ENCODE results near the gene STRIP1. TPM values are rescaled to one million over a fixed set of nuclear protein-coding genes. Genes with fewer than 3 reads are reported as not detected.

Gene STRIP1
- total RNA-seq, 1 donor from 2014 or later, result 18.1 TPM

DNA sequence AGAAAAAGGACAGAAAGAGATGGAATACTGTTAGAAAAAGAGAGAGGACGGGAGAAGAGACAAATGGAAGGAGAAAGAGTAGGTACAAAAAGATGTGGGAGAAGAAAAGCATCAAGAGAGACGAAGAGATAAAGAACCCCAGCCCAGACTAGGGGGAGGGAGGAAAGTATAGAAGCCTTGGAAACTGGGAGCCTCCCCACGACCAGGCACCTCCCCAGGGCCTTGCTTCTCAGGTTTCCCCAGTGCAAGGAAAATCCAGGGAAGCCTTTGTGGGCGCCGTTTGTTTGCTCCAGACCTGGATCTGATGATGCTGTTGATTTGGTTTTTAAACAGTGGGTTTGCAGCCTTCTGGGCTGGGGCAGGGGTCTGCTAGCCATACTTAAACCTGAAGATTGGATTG is 51.2 kb downstream of the STRIP1 start:
- Histone ChIP-seq H3K4me1 (peaks cover 30% of the 10 kb centered on the region), H3K27me3 (ENCODE audit: low read depth) (peaks cover 90% of the 10 kb centered on the region), H3K4me3 (no peak overlapping the region), H3K9me3 (replicated peaks) (no peaks in the 10 kb centered on the region), H3K27ac (replicated peaks) (no peak overlapping the region), H3K36me3 (no peaks in the 10 kb centered on the region)
- intact Hi-C loops (cut with micrococcal nuclease), result no loop called here
- TF ChIP-seq CTCF (IDR thresholded peaks at IDR 0.05; ENCODE audit: borderline replicate concordance), result no peak
- no peak for DNase-seq

- Histone ChIP-seq H3K27ac (replicated peaks) (no peak overlapping the region), H3K9me3 (replicated peaks) (no peaks in the 10 kb centered on the region), H3K4me3 (no peak overlapping the region), H3K36me3 (no peaks in the 10 kb centered on the region), H3K27me3 (ENCODE audit: low read depth) (peaks cover 83% of the 10 kb centered on the region), H3K4me1 (peaks cover 30% of the 10 kb centered on the region)
- intact Hi-C loops (cut with micrococcal nuclease), result no loop called here
- DNase-seq, result no peak
- no peak for TF ChIP-seq CTCF (IDR thresholded peaks at IDR 0.05; ENCODE audit: borderline replicate concordance)
These were observed 52.5 kb downstream of the STRIP1 start for GRCh38 chr1:110086961-110087360.

GRCh38 chr1:110087812-110088738 is 53.7 kb downstream of the STRIP1 start:
- DNase-seq, result no peak
- intact Hi-C loops (cut with micrococcal nuclease), result no loop called here

DNA sequence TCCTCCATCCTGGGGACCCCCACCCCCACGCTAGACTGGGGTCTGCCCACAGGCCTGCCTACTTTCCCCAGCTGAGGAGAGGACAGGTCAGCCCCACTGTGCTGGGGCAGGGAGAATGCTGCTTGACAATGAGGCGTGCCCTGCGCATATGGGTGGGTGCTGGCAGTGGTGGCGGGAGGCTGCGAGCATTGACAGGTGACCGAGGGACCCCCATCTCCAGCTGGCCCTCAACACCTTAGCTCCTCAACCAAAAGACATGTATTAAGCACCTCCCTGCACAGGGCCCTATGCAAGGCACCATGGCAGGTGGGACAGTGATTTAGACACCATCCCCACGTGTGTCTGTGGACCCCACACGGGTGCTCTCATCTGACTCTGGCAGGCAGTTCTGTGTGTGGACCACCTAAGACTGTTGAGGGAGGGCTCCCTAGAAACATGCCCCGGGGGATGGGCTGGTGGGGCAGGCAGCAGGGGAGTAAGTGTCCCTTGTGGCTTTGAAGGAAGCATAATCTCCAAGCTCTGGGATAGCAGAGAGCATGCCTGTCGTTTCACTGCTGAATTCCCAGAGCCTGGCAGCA is 54.4 kb downstream of the STRIP1 start:
- Histone ChIP-seq H3K4me1 (peaks cover 22% of the 10 kb centered on the region), H3K9me3 (replicated peaks) (no peaks in the 10 kb centered on the region), H3K36me3 (no peaks in the 10 kb centered on the region), H3K27me3 (ENCODE audit: low read depth) (peaks cover 65% of the 10 kb centered on the region), H3K27ac (replicated peaks) (no peak overlapping the region), H3K4me3 (no peak overlapping the region)
- no peak for DNase-seq
- no peak for TF ChIP-seq CTCF (IDR thresholded peaks at IDR 0.05; ENCODE audit: borderline replicate concordance)
- intact Hi-C loops (cut with micrococcal nuclease), result no loop called here

More at GRCh38 chr1:110087812-110088738, 53.7 kb downstream of the STRIP1 start:
- Histone ChIP-seq H3K4me1 (peaks cover 30% of the 10 kb centered on the region), H3K27me3 (ENCODE audit: low read depth) (peaks cover 71% of the 10 kb centered on the region), H3K27ac (replicated peaks) (no peak overlapping the region), H3K9me3 (replicated peaks) (no peaks in the 10 kb centered on the region), H3K36me3 (no peaks in the 10 kb centered on the region), H3K4me3 (no peak overlapping the region)
- peak; percentile 84 for TF ChIP-seq CTCF (IDR thresholded peaks at IDR 0.05; ENCODE audit: borderline replicate concordance)

GRCh38 chr1:110089561-110090275 is 55.3 kb downstream of the STRIP1 start:
- intact Hi-C loops (cut with micrococcal nuclease), result no loop called here
- H3K27ac ChIP-seq (replicated peaks), result peak overlapping the region; percentile 16
- no peaks in the 10 kb centered on the region for H3K36me3 ChIP-seq
- peaks cover 13% of the 10 kb centered on the region for H3K4me1 ChIP-seq
- TF ChIP-seq CTCF (IDR thresholded peaks at IDR 0.05; ENCODE audit: borderline replicate concordance), result no peak
- H3K9me3 ChIP-seq (replicated peaks), result no peaks in the 10 kb centered on the region
- DNase-seq, result no peak
- H3K27me3 ChIP-seq (ENCODE audit: low read depth), result peaks cover 65% of the 10 kb centered on the region
- H3K4me3 ChIP-seq, result no peak overlapping the region
